ENCODE measurements around the gene USP7. TPM values are rescaled to one million over a fixed set of nuclear protein-coding genes. Genes with fewer than 3 reads are reported as not detected.

Gene USP7
- total and polyA plus RNA-seq, 10 of the 15 experiments (the other 5 are each of a cell fraction or from before 2014, with no cell fraction given): 16.2 to 133 (median 60.5) TPM

GRCh38 chr16:8948831-8949230, 14.9 kb downstream of the USP7 start:
- ATAC-seq: peak; percentile 8; the same call in 2 of the 3 replicates
- H3K79me2 ChIP-seq (ENCODE audit: control insufficient read depth, insufficient read depth, low read length): peaks cover 96% of the 10 kb centered on the region
- ChIA-PET CTCF (interaction anchor here (0.6 to 5.5 kb wide), 9 partner anchors 9 to 190 kb away, joined by 3 to 44 read pairs (median 3); no protein-coding TSS in a partner anchor), RAD21 (ENCODE audit: unreplicated experiment) (interaction anchor here (0.6 to 3.0 kb wide), 5 partner anchors 11 to 186 kb away, joined by 3 to 21 read pairs (median 4); no protein-coding TSS in a partner anchor), SMC1A (ENCODE audit: uncharacterized antibody, unreplicated experiment) (interaction anchor here (0.8 to 8.0 kb wide), 4 partner anchors 12 to 60 kb away, joined by 3 to 52 read pairs (median 10); no protein-coding TSS in a partner anchor), POLR2A (interaction anchor here (1.5 to 2.3 kb wide), 2 partner anchors 13 to 57 kb away, joined by 3 to 6 read pairs; no protein-coding TSS in a partner anchor)
- 2% methylated on average over 5 of the region's 5 CpGs for WGBS (ENCODE audit: insufficient coverage, insufficient replicate concordance, low lambda C conversion rate, missing lambda C conversion rate)
- intact Hi-C loops (cut with micrococcal nuclease; ENCODE audit: unreplicated experiment): no loop called here
- BruUV-seq (replicated peaks): no TSS peak
- H3K27me3 ChIP-seq (replicated peaks in 1 of 2; ENCODE audit: control insufficient read depth in 2 of 2, insufficient read depth in 2 of 2, low read length in 1 of 2): no peaks in the 10 kb centered on the region
- DNase-seq (ENCODE audit: low read depth, low spot score): no peak
- H3K9me3 ChIP-seq (replicated peaks; ENCODE audit: control insufficient read depth, insufficient read depth, low read length): no peaks in the 10 kb centered on the region
- no peak overlapping the region for H2AFZ ChIP-seq (ENCODE audit: control insufficient read depth, low read depth, low read length)
- in situ Hi-C loops (cut with MboI): no loop called here
- H3K9ac ChIP-seq (ENCODE audit: control insufficient read depth, insufficient read depth, low read length): no peak overlapping the region
- H3K4me2 ChIP-seq (ENCODE audit: control insufficient read depth, insufficient read depth): peak overlapping the region; percentile 75
- H3K27ac ChIP-seq (ENCODE audit: control insufficient read depth, insufficient read depth): peak overlapping the region; percentile 43
- TF ChIP-seq RUNX3 (IDR thresholded peaks at IDR 0.05; ENCODE audit: low read length): peak; percentile 65
- TF ChIP-seq FOS (IDR thresholded peaks at IDR 0.05; ENCODE audit: borderline replicate concordance, extremely low read depth, insufficient read length): no peak
- peaks cover 78% of the 10 kb centered on the region for H3K4me1 ChIP-seq (ENCODE audit: control insufficient read depth, insufficient read depth, low read length)
- H4K20me1 ChIP-seq (ENCODE audit: control insufficient read depth, insufficient read depth): peaks cover 44% of the 10 kb centered on the region
- H3K4me3 ChIP-seq: no peak overlapping the region
- peaks cover 1 to 2% of the 10 kb centered on the region in 2 experiments; a peak in 2 of 4 replicates for H3K36me3 ChIP-seq (ENCODE audit: control insufficient read depth in 2 of 2, insufficient read depth in 2 of 2, low read length in 1 of 2)
- FAIRE-seq: peak; percentile 38

- Histone ChIP-seq H3K4me1 (ENCODE audit: control insufficient read depth, insufficient read depth, low read length) (peaks cover 82% of the 10 kb centered on the region), H3K79me2 (ENCODE audit: control insufficient read depth, insufficient read depth, low read length) (peaks cover 100% of the 10 kb centered on the region), H3K4me3 (no peak overlapping the region), H3K9ac (ENCODE audit: control insufficient read depth, insufficient read depth, low read length) (no peak overlapping the region), H3K4me2 (ENCODE audit: control insufficient read depth, insufficient read depth) (peak overlapping the region; percentile 75), H3K9me3 (replicated peaks; ENCODE audit: control insufficient read depth, insufficient read depth, low read length) (no peaks in the 10 kb centered on the region), H3K36me3 (ENCODE audit: control insufficient read depth in 2 of 2, insufficient read depth in 2 of 2, low read length in 1 of 2) (peaks cover 1 to 2% of the 10 kb centered on the region in 2 experiments; a peak in 2 of 4 replicates), H4K20me1 (ENCODE audit: control insufficient read depth, insufficient read depth) (peaks cover 45% of the 10 kb centered on the region), H3K27ac (ENCODE audit: control insufficient read depth, insufficient read depth) (no peak overlapping the region), H2AFZ (ENCODE audit: control insufficient read depth, low read depth, low read length) (no peak overlapping the region), H3K27me3 (replicated peaks in 1 of 2; ENCODE audit: control insufficient read depth in 2 of 2, insufficient read depth in 2 of 2, low read length in 1 of 2) (no peaks in the 10 kb centered on the region)
- intact Hi-C loops (cut with micrococcal nuclease; ENCODE audit: unreplicated experiment) (no loop called here), in situ Hi-C loops (cut with MboI) (no loop called here)
- no peak for DNase-seq (ENCODE audit: low read depth, low spot score)
- POLR2A ChIA-PET: interaction anchor here (1.0 to 2.3 kb wide), 4 partner anchors 9 to 57 kb away, joined by 3 to 6 read pairs (median 4); no protein-coding TSS in a partner anchor
- CTCF ChIA-PET: interaction anchor here (0.6 to 5.5 kb wide), 9 partner anchors 10 to 191 kb away, joined by 3 to 44 read pairs (median 4); no protein-coding TSS in a partner anchor
- RAD21 ChIA-PET (ENCODE audit: unreplicated experiment): interaction anchor here (0.6 to 3.0 kb wide), 6 partner anchors 12 to 187 kb away, joined by 3 to 21 read pairs (median 4); partner anchors contain the start of gene CARHSP1
- SMC1A ChIA-PET (ENCODE audit: uncharacterized antibody, unreplicated experiment): interaction anchor here (0.6 to 8.0 kb wide), 9 partner anchors 8 to 1030 kb away, joined by 3 to 52 read pairs (median 5); no protein-coding TSS in a partner anchor
- WGBS (ENCODE audit: insufficient coverage, insufficient replicate concordance, low lambda C conversion rate, missing lambda C conversion rate): 73% methylated on average over 6 of the region's 6 CpGs
- no peak for TF ChIP-seq SP1 (IDR thresholded peaks at IDR 0.05; ENCODE audit: low read depth, low read length)
- no peak for TF ChIP-seq TBL1XR1 (IDR thresholded peaks at IDR 0.05; ENCODE audit: low read depth, low read length)
- no peak for TF ChIP-seq SUZ12 (IDR thresholded peaks at IDR 0.05; ENCODE audit: unreplicated experiment)
- TF ChIP-seq EED (IDR thresholded peaks at IDR 0.05; ENCODE audit: low read depth): 0 out of 2 replicates have a peak, but pooled peaks have one; percentile 8
- no peak for TF ChIP-seq RAD51 (IDR thresholded peaks at IDR 0.05)
- TF ChIP-seq POLR2AphosphoS5 (IDR thresholded peaks at IDR 0.05; ENCODE audit: low read length): no peak
- FAIRE-seq: no peak
- ATAC-seq: no peak
- BruUV-seq (replicated peaks): no TSS peak
Measured at GRCh38 chr16:8948069-8948593, 15.6 kb downstream of the USP7 start.

Data from GM12878 (cell line).